Measurements from ENCODE around the gene STRADA. TPM values are rescaled to one million over a fixed set of nuclear protein-coding genes. Genes with fewer than 3 reads are reported as not detected.
A peak's percentile ranks its signal among the peaks of the same experiment; 100 is the strongest.

Gene STRADA
- total RNA-seq, 2 donors from 2014 or later: 15.6 to 19.9 TPM

GRCh38 chr17:63681530-63681929 lies 60.1 kb downstream of the STRADA start:
- no peak overlapping the region for H3K9ac ChIP-seq (ENCODE audit: low read depth in 2 of 2, low read length in 2 of 2)
- intact Hi-C loops (cut with DNase I): no loop called here
- no peaks in the 10 kb centered on the region for H3K27me3 ChIP-seq
- no peaks in the 10 kb centered on the region for H3K9me3 ChIP-seq
- no peak for DNase-seq
- TF ChIP-seq, protein P1, sequence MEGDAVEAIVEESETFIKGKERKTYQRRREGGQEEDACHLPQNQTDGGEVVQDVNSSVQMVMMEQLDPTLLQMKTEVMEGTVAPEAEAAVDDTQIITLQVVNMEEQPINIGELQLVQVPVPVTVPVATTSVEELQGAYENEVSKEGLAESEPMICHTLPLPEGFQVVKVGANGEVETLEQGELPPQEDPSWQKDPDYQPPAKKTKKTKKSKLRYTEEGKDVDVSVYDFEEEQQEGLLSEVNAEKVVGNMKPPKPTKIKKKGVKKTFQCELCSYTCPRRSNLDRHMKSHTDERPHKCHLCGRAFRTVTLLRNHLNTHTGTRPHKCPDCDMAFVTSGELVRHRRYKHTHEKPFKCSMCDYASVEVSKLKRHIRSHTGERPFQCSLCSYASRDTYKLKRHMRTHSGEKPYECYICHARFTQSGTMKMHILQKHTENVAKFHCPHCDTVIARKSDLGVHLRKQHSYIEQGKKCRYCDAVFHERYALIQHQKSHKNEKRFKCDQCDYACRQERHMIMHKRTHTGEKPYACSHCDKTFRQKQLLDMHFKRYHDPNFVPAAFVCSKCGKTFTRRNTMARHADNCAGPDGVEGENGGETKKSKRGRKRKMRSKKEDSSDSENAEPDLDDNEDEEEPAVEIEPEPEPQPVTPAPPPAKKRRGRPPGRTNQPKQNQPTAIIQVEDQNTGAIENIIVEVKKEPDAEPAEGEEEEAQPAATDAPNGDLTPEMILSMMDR (IDR thresholded peaks at IDR 0.05): no peak
- H3K36me3 ChIP-seq: no peaks in the 10 kb centered on the region
- no peak overlapping the region for H3K27ac ChIP-seq
- H3K4me3 ChIP-seq: no peak overlapping the region
- H3K4me1 ChIP-seq: peaks cover 2% of the 10 kb centered on the region

GRCh38 chr17:63680700-63681099 lies 60.9 kb downstream of the STRADA start:
- H3K27me3 ChIP-seq: no peaks in the 10 kb centered on the region
- no peak for DNase-seq
- no peak overlapping the region for H3K27ac ChIP-seq
- TF ChIP-seq, protein P1 (IDR thresholded peaks at IDR 0.05): no peak
- no peaks in the 10 kb centered on the region for H3K9me3 ChIP-seq
- no peaks in the 10 kb centered on the region for H3K36me3 ChIP-seq
- intact Hi-C loops (cut with DNase I): no loop called here
- no peak overlapping the region for H3K9ac ChIP-seq (ENCODE audit: low read depth in 2 of 2, low read length in 2 of 2)
- H3K4me3 ChIP-seq: no peak overlapping the region
- H3K4me1 ChIP-seq: peaks cover 3% of the 10 kb centered on the region

- TF ChIP-seq, protein P1 (IDR thresholded peaks at IDR 0.05): no peak
- DNase-seq: no peak
- intact Hi-C loops (cut with DNase I): no loop called here
- Histone ChIP-seq H3K27me3 (no peaks in the 10 kb centered on the region), H3K4me1 (peaks cover 11% of the 10 kb centered on the region), H3K27ac (no peak overlapping the region), H3K9me3 (no peaks in the 10 kb centered on the region), H3K9ac (ENCODE audit: low read depth in 2 of 2, low read length in 2 of 2) (no peak overlapping the region), H3K4me3 (no peak overlapping the region), H3K36me3 (no peaks in the 10 kb centered on the region)
Measured at GRCh38 chr17:63679214-63679613, 62.4 kb downstream of the STRADA start.

DNA sequence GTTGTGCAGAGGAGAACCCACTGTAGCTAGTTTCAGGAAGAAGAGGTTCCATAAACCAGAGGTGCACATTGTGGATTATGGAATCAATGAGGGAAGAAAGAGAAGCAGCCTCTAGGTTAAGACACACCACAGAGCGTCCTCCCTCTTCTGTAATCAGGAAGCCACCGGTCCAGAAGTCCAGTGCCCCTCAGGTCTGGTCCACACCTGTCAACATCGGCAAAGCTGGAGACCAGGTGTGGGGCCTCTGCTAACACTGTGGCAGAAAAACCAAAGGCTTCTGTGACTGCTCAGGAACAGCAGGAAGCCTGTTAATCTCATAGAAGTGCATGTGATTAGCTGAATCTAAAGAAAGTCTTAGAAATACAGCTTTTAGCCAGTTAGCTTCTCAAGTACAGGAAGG lies 65.0 kb downstream of the STRADA start:
- no peak for DNase-seq
- no peak overlapping the region for H3K4me3 ChIP-seq

DNA sequence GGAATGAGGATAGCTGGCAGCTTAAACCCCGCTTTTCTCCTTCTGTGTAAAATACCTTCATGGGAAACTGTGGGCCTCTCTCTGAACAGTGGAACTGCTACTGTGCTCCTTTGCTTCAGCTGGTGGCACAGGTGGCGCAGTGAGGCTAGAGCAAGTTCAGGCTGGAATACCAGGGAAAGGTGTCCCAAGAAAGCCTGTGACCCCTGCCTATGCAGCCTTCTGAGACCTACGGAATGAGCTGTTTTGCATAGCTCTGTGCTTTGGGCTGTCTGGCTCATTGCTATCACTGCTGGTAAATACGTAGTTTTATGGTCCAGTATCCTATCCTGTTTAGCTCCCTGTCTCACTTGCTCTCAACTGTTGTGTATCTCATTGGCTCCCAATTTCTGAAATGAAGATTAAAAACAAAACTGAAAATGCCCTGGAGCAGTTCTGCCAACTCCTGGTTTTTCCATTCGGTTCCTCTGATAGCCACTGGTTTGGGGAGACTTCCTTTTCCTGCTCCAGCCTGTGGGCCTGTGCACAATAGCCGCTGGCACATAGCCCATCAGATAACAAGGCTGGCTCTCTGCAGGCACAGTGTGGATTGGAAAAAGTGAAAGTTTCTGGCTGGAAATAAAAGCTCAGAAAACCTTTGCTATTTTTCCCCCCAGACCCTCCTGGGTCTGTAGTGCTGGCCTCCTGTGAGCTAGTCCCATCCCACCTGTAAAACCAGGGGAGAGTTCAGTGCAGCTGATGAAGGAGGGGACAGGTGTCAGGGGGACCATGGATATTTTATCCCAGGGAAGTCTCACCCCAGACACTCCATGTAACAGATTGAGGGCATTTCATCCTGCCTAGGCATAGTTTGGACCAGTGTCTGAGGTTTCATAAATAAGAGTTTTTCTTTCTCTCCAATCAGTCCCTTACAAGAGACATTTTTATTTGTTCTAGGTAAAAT lies 65.7 kb downstream of the STRADA start:
- no peaks in the 10 kb centered on the region for H3K36me3 ChIP-seq
- intact Hi-C loops (cut with DNase I): no loop called here
- H3K4me1 ChIP-seq: peaks cover 11% of the 10 kb centered on the region
- H3K27me3 ChIP-seq: no peaks in the 10 kb centered on the region
- H3K4me3 ChIP-seq: peak overlapping the region; percentile 10
- peak overlapping the region; percentile 95 for H3K27ac ChIP-seq
- peak overlapping the region; percentile 51 to 66 for H3K9ac ChIP-seq (ENCODE audit: low read depth in 2 of 2, low read length in 2 of 2)
- TF ChIP-seq, protein P1 (IDR thresholded peaks at IDR 0.05): no peak
- no peaks in the 10 kb centered on the region for H3K9me3 ChIP-seq
- peak; percentile 93 for DNase-seq

More for the DNA sequence above, 65.0 kb downstream of the STRADA start:
- intact Hi-C loops (cut with DNase I): no loop called here
- Histone ChIP-seq H3K9ac (ENCODE audit: low read depth in 2 of 2, low read length in 2 of 2) (peak overlapping the region in 1 of 2 donors; percentile 66), H3K36me3 (no peaks in the 10 kb centered on the region), H3K27ac (peak overlapping the region; percentile 95), H3K4me1 (peaks cover 11% of the 10 kb centered on the region), H3K9me3 (no peaks in the 10 kb centered on the region), H3K27me3 (no peaks in the 10 kb centered on the region)
- TF ChIP-seq, protein P1 (IDR thresholded peaks at IDR 0.05): no peak

Measured in colonic mucosa (tissue), 4 donors.